HL-60/S4 treated with retinoic acid at 250 ng/mL for 4 days and 3 days (cell line): ENCODE measurements around the gene IL17REL.

Experiments used
- in situ Hi-C: fragments of 300-500 bp; cut with MboI; formaldehyde crosslinking; loops from 2 replicates; pipeline ENCODE4 v1.7.0; 2022; ENCODE audit warnings: low sequenced_read_pairs

The IL17REL gene

GRCh38 chr22:49958931-49959781, 53.4 kb downstream of the IL17REL start:
- in situ Hi-C loops = no loop called here

DNA sequence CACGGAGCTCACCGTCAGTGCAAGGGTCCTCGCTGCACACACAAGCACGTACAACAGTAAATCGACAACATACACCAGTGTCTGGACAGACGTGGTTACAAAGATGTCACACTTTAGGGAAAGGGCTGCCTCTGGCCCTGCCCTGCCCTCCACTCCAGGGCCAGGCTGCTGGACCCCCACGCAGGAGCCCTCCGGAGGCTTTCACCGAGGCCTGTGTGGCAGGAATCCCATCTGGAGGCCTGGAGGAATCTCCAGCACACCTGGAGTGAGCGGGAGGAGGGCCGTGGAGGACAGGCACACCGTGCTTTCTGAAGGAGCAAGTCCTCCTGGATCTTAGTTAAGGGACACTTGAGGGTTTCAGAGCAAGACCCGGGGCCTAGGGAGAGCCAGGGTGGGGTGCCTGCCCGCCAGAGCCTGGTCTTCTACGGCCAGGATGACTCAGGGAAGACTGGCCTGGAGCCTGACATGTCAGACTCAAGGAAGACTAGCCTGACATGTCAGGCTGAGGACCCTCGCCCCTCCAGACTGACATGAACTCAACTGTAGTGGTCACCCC, 54.1 kb downstream of the IL17REL start:
- in situ Hi-C loops = no loop called here

DNA sequence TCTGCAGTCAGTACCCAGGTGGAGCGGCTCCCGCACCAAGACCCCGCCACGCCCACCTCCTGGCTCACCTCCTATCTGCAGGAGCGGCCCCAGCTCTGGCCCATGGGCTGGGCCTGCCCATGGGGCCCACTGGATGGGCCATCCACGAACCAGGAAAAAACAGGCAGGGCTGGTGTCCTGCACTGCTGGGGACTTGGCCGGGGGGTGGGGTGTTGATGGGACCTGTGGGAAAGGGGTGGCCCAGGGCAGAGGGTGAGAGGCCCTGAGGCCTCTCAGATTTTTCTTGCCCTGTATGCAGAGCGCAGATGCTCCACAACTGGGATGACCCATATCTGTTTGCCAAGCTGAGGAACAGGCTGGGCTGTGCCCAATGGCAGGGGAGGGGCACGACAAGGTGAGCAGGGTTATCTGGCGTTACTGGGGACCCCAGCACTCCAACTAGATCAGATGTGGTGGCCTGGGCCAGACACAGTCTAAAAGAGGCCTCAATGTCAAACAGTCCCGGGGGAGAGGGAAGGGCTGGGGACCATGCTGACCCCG, 54.7 kb downstream of the IL17REL start:
- in situ Hi-C loops = no loop called here

GRCh38 chr22:49956914-49957825, 55.4 kb downstream of the IL17REL start:
- in situ Hi-C loops = no loop called here

GRCh38 chr22:49956418-49956770, 56.2 kb downstream of the IL17REL start:
- in situ Hi-C loops = no loop called here

GRCh38 chr22:49955581-49956417, 56.8 kb downstream of the IL17REL start:
- in situ Hi-C loops = no loop called here

DNA sequence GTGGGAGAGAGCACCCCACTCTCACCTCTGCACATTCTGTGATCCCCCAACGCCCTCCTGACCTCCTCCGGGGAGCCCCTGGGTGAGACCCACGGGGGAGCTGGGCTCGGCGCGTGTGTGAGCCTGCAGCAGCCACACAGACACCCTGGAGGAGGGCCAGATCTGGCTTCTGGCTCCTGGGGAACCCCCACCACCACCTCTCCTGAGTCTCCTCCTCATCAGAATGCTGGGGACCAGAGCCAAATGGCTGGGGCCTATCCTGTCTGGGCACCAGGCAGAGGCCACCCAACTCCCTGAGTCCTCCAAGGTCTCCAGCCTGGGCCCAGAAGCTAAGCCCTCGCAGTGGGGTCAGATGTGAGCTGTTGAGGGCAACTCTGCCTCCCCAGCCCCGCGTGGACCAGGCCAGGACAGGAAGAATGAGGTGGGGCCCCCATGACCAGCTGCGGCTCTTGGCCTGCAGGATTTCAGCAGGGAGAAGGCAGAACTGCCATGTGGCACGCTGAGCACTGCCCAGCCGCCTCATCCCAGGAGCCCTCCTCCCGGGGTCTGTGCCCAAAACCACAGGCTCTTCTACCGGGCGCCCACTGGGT, 57.5 kb downstream of the IL17REL start:
- in situ Hi-C loops = no loop called here

- in situ Hi-C loops = no loop called here
These were observed 58.2 kb downstream of the IL17REL start for GRCh38 chr22:49954354-49954753.

- in situ Hi-C loops = no loop called here
These were observed 58.8 kb downstream of the IL17REL start for GRCh38 chr22:49953680-49954344.

DNA sequence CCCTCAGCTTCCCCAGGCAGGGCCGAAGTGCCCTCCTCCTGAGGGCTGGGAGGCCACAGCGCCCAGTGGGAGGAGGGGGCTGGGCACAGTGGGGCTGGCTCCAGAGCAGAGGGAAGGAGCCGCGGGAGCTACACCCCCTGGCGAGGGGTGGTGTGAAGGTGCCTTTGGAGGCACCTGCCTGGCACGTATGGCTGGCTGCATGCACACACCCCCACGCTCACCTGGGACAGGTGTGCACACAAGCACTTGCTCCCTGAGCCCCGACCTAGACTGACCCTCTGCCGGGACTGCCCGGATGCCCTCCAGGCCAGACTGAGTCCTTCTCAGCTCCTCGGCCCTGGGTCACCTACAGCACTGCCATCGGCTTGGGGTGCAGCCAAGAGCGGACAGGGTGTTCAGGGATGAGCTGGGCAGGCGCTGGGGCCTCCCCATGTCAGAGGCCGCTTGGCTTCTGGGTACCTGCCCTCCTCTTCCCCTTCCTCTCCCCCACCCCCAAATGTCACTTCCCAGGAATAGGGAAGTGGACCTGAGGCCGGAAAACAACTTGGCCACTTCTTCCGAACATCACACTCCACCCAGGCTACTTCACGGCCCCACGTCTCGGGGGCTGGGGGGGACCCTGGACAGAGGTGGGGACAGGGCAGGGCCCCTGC, 59.4 kb downstream of the IL17REL start:
- in situ Hi-C loops = no loop called here

DNA sequence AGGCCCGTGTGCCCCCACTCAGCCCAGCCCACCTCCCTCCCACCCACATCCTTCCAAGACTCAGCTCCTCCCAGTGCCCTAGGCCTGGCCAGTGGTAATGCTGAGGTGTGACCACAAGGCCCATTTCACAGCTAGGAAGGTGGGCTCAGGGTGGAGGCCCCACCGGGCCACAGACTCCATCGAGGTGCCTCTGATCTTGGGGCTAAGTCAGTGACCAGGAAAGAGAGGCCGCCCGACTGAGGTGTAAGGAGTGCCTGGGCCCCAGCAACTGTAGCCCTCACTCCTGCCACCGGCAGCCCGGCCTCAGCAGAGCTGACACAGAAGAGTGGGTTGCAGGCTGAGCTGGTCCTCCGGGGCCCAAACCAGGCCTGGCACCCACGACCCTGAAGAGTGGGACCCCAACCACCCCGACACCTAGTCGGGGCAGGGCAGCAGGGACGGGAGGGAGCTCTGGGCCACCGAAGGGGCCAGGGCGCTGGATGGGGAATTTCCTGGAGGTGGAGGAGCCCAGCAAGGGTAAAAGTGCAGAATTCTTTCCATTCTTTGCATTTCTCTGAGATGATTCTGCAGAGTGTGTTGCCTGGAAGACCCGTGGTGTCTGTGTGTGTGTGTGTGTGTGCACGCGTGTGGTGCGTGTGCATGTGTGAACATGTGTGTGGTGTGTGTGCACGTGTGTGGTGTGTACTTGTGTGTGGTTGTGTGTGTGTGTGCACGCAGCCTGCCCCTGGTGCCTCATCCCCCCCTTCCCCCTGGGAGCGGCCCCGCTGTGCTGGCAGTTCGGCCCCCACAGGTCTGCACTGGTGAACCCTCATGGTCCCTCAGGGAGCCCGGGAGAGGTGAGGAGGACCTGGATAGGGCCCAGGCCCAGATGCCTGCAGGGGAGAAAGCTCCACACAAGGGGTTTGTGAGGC, 60.3 kb downstream of the IL17REL start:
- in situ Hi-C loops = no loop called here

- in situ Hi-C loops = no loop called here
These were observed 60.9 kb downstream of the IL17REL start for GRCh38 chr22:49951678-49951985.

DNA sequence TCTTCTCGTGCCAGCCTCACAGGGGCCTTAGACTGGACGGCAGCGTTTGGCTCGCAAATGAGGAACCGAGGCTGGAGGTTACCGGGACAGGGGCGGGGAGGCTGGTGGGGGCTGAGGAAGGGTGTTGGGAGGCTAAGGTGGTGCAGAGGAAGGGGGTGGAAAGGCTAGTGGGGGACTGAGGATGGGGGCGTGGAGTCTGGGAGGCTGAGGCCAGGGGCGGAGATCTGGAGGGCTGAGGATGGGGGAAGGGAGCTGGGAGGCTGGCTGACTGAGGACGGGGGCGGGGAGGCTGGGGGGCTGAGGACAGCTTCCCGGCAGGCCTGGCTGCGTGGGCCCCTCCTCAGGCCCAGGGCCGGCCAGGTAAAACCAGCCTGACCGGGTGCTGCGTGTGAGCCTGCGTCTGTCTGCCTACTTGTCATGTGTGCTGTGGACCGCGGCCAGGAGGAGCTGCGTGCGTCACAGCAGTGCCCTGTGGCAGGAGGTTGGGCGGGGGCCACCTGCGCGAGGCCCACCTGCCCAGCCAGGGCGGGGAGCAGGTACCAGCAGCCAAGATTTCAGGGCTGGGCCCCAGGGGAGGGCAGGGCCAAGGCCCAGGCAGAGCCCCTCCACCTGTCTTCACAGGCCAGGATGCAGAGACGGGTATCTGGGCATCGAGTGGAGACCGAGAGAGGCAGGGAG, 61.4 kb downstream of the IL17REL start:
- in situ Hi-C loops = no loop called here

GRCh38 chr22:49950396-49950994, 62.1 kb downstream of the IL17REL start:
- in situ Hi-C loops = no loop called here

- in situ Hi-C loops = no loop called here
These were observed 62.7 kb downstream of the IL17REL start for GRCh38 chr22:49949914-49950292.

GRCh38 chr22:49948958-49949913, 63.3 kb downstream of the IL17REL start:
- in situ Hi-C loops = no loop called here
